Keratinocyte (primary cell): ENCODE data around the gene PTPRD. TPM values are rescaled to one million over a fixed set of nuclear protein-coding genes. Genes with fewer than 3 reads are reported as not detected.

Experiments
- DNase-seq: peaks from one replicate; pipeline ENCODE4 v3.0.0-alpha.2; 2011; ENCODE audit warnings: low read depth, missing footprints, low spot score
- FAIRE-seq: peaks from 2 replicates; lab custom pipeline; 2011; peaks lifted over from hg19 to GRCh38; lab: Jason Lieb, UNC
- H2AFZ ChIP-seq: 2 replicates; pipeline ENCODE4 v1.6.0; 2012; ENCODE audit warnings: low read length, control low read depth, inconsistent platforms; ENCODE audit not compliant: control insufficient read depth
- H3K27ac ChIP-seq: 2 replicates; pipeline ENCODE4 v1.5.1; 2011; ENCODE audit warnings: low read length; ENCODE audit not compliant: control insufficient read depth, insufficient read depth
- H3K27me3 ChIP-seq: 3 replicates; pipeline ENCODE4 v1.6.0; 2011; ENCODE audit warnings: low read length; ENCODE audit not compliant: control insufficient read depth, insufficient read depth; ENCODE audit errors: extremely low read depth
- H3K36me3 ChIP-seq, 2 experiments: 2 replicates in 1 of 2; 3 replicates in 1 of 2; pipeline ENCODE4 v1.5.1; 2011; ENCODE audit warnings: low read length in 2 of 2, mild to moderate bottlenecking in 1 of 2; ENCODE audit not compliant: control insufficient read depth in 2 of 2, insufficient read depth in 2 of 2; ENCODE audit errors: extremely low read depth in 1 of 2
- H3K4me1 ChIP-seq: 3 replicates; pipeline ENCODE4 v1.5.1; 2011; ENCODE audit warnings: low read length; ENCODE audit not compliant: control insufficient read depth, insufficient read depth; ENCODE audit errors: extremely low read depth
- H3K4me2 ChIP-seq: 3 replicates; pipeline ENCODE4 v1.6.0; 2011; ENCODE audit warnings: low read depth, low read length; ENCODE audit not compliant: control insufficient read depth, insufficient read depth; ENCODE audit errors: extremely low read depth
- H3K4me3 ChIP-seq, 3 experiments: fragments of 200-600 bp in 1 of 3; sonication (generic) in 1 of 3; 2 replicates in 2 of 3; 3 replicates in 1 of 3; pipeline ENCODE4 v1.5.1; 2011 to 2016; ENCODE audit warnings: low read length in 3 of 3, mild to moderate bottlenecking in 3 of 3, control low read depth in 2 of 3, inconsistent platforms in 1 of 3, low read depth in 1 of 3, mixed read lengths in 1 of 3, mixed run types in 1 of 3, moderate library complexity in 1 of 3; ENCODE audit not compliant: control insufficient read depth in 2 of 3, insufficient read depth in 2 of 3; ENCODE audit errors: extremely low read depth in 1 of 3
- H3K79me2 ChIP-seq: 2 replicates; pipeline ENCODE4 v1.6.0; 2012; ENCODE audit warnings: low read length; ENCODE audit not compliant: control insufficient read depth, insufficient read depth
- H3K9ac ChIP-seq: 3 replicates; pipeline ENCODE4 v1.6.0; 2011; ENCODE audit warnings: low read length; ENCODE audit not compliant: control insufficient read depth, insufficient read depth; ENCODE audit errors: extremely low read depth
- H3K9me1 ChIP-seq: 3 replicates; pipeline ENCODE4 v1.6.0; 2011; ENCODE audit warnings: low read length; ENCODE audit not compliant: control insufficient read depth, insufficient read depth; ENCODE audit errors: extremely low read depth
- H3K9me3 ChIP-seq: 2 replicates; pipeline ENCODE4 v1.5.1; 2012; ENCODE audit warnings: low read depth, low read length; ENCODE audit not compliant: control insufficient read depth
- H4K20me1 ChIP-seq: 3 replicates; pipeline ENCODE4 v1.6.0; 2011; ENCODE audit warnings: low read length; ENCODE audit not compliant: control insufficient read depth, insufficient read depth; ENCODE audit errors: extremely low read depth
- EZH2 ChIP-seq: IDR thresholded peaks from one replicate; pipeline ENCODE4 v1.6.1; 2012; ENCODE audit warnings: inconsistent platforms, mild to moderate bottlenecking, low read length, moderate library complexity
- dilution Hi-C: fragments of 300-500 bp; cut with MboI; formaldehyde crosslinking; loops from one replicate; pipeline ENCODE4 v1.7.0; 2020; ENCODE audit warnings: low sequenced_read_pairs; ENCODE audit not compliant: extremely low pct_ligation_motif_present
- polyA plus RNA-seq, 5 experiments: library from polyadenylated mRNA; depleted of rRNA in 3 of 5; stranded (reverse) in 3 of 5; stranded (forward) in 1 of 5; unstranded in 1 of 5; fragments of >200 nt; gene quantifications; 1 replicate in 1 of 5; 2 replicates in 3 of 5; 3 replicates in 1 of 5; pipeline versions ENCODE4 v1.2.1 to v1.2.3, GENCODE V29; 2011 to 2012; ENCODE audit warnings: missing spikeins in 2 of 5, low read depth in 1 of 5, low replicate concordance in 1 of 5
- TF ChIP-seq, protein P1 (sequence below), 3 experiments: IDR thresholded peaks in 1 of 3; conservative IDR thresholded peaks in 1 of 3; optimal IDR thresholded peaks in 1 of 3; 2 replicates in 2 of 3; 3 replicates in 1 of 3; pipeline versions ENCODE3 to v1.5.1; 2011; ENCODE audit warnings: low read length in 3 of 3, mild to moderate bottlenecking in 3 of 3, moderate library complexity in 2 of 3, control low read depth in 1 of 3, inconsistent platforms in 1 of 3; ENCODE audit not compliant: insufficient read depth in 2 of 3; ENCODE audit errors: extremely low read depth in 1 of 3

PTPRD gene
- polyA plus RNA-seq, 1 donor (not counting 4 experiments of a cell fraction or from before 2014, with no cell fraction given): 0.10 TPM

DNA sequence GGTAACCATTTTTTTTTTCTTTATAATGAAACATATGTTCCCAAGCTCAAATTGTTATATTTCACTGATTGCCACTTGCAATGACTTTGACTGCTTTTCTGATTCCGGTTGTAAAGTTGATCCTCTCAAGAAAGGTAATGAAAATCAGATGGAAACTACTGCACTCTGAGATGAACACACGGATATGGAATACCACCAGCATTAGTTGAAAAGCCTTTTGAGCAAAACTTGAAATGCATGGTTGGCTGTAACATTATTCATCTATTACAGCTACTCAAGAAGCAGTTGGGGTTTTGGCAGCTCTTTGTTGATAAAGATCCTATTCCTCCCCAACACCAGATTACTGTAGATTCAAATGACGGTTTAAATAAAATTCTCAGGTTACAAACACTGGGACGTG, 2221.7 kb downstream of the PTPRD start:
- Histone ChIP-seq H3K79me2 (no peaks in the 10 kb centered on the region), H3K9me1 (no peaks in the 10 kb centered on the region)

DNA sequence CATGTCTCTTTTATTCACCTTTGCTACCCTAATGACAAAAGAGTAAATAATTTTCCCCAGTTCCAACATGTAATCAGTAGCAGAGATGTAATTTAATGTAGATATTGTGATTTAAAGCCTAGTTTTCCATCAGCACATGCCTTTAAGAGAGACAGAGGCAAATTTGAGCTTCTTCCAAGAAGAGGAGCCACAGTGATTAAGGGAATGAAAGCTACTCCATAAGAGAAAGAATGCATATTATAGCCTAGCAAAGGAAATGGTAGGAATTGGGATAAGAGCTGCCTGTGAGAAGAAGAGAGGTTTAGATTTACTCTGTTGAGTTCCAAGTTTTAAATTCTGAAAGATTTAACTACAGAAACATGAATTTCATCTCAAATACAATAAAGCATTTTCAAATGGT, 2222.2 kb downstream of the PTPRD start:
- no peak overlapping the region for H3K4me3 ChIP-seq
- H3K9ac ChIP-seq: no peak overlapping the region
- H3K9me1 ChIP-seq: no peaks in the 10 kb centered on the region
- no peak for FAIRE-seq
- no peaks in the 10 kb centered on the region for H4K20me1 ChIP-seq
- no peaks in the 10 kb centered on the region for H3K27me3 ChIP-seq
- TF ChIP-seq, protein P1, sequence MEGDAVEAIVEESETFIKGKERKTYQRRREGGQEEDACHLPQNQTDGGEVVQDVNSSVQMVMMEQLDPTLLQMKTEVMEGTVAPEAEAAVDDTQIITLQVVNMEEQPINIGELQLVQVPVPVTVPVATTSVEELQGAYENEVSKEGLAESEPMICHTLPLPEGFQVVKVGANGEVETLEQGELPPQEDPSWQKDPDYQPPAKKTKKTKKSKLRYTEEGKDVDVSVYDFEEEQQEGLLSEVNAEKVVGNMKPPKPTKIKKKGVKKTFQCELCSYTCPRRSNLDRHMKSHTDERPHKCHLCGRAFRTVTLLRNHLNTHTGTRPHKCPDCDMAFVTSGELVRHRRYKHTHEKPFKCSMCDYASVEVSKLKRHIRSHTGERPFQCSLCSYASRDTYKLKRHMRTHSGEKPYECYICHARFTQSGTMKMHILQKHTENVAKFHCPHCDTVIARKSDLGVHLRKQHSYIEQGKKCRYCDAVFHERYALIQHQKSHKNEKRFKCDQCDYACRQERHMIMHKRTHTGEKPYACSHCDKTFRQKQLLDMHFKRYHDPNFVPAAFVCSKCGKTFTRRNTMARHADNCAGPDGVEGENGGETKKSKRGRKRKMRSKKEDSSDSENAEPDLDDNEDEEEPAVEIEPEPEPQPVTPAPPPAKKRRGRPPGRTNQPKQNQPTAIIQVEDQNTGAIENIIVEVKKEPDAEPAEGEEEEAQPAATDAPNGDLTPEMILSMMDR (optimal IDR thresholded peaks at IDR 0.05 in 1 of 3, IDR thresholded peaks at IDR 0.05 in 1 of 3, conservative IDR thresholded peaks at IDR 0.05 in 1 of 3; ENCODE audit: extremely low read depth in 1 of 3, insufficient read depth in 2 of 3, low read length in 3 of 3): no peak
- TF ChIP-seq EZH2: no peak
- no peak overlapping the region for H3K4me2 ChIP-seq
- no peaks in the 10 kb centered on the region for H3K4me1 ChIP-seq
- DNase-seq: no peak
- dilution Hi-C loops: no loop called here
- H3K36me3 ChIP-seq: no peaks in the 10 kb centered on the region
- no peaks in the 10 kb centered on the region for H3K79me2 ChIP-seq
- H2AFZ ChIP-seq: no peak overlapping the region
- no peak overlapping the region for H3K27ac ChIP-seq
- H3K9me3 ChIP-seq: no peaks in the 10 kb centered on the region

More for the DNA sequence above, 2221.7 kb downstream of the PTPRD start:
- Histone ChIP-seq H3K27ac (no peak overlapping the region), H3K4me3 (no peak overlapping the region), H3K9ac (no peak overlapping the region), H3K27me3 (no peaks in the 10 kb centered on the region), H3K36me3 (no peaks in the 10 kb centered on the region), H4K20me1 (no peaks in the 10 kb centered on the region), H3K9me3 (no peaks in the 10 kb centered on the region), H3K4me1 (no peaks in the 10 kb centered on the region), H3K4me2 (no peak overlapping the region), H2AFZ (no peak overlapping the region)
- dilution Hi-C loops: no loop called here
- FAIRE-seq (no peak), DNase-seq (no peak)
- TF ChIP-seq, protein P1 (optimal IDR thresholded peaks at IDR 0.05 in 1 of 3, IDR thresholded peaks at IDR 0.05 in 1 of 3, conservative IDR thresholded peaks at IDR 0.05 in 1 of 3; ENCODE audit: extremely low read depth in 1 of 3, insufficient read depth in 2 of 3, low read length in 3 of 3): no peak
- TF ChIP-seq EZH2: no peak
